H9 (cell line): ENCODE data around the gene GLDC. TPM values are rescaled to one million over a fixed set of nuclear protein-coding genes. Genes with fewer than 3 reads are reported as not detected.

Experiments
- DNase-seq: peaks from one replicate; pipeline ENCODE4 v3.0.0-alpha.2; 2017
- H2AFZ ChIP-seq: one replicate; pipeline ENCODE4 v1.6.1; 2013; ENCODE audit warnings: mild to moderate bottlenecking, low read length, control low read depth, moderate library complexity
- H2AK5ac ChIP-seq: 2 replicates; pipeline ENCODE4 v1.6.1; 2013; ENCODE audit warnings: low read length, control low read depth, mixed read lengths; ENCODE audit not compliant: insufficient read length
- H2BK120ac ChIP-seq: one replicate; pipeline ENCODE4 v1.6.1; 2013; ENCODE audit warnings: low read depth, mild to moderate bottlenecking, low read length, control low read depth, inconsistent platforms; ENCODE audit not compliant: poor library complexity, severe bottlenecking
- H2BK12ac ChIP-seq: 2 replicates; pipeline ENCODE4 v1.6.1; 2013; ENCODE audit warnings: low read length, control low read depth, mixed read lengths, low read depth; ENCODE audit not compliant: insufficient read length
- H2BK15ac ChIP-seq: 2 replicates; pipeline ENCODE4 v1.6.1; 2013; ENCODE audit warnings: low read depth, low read length, control low read depth
- H2BK20ac ChIP-seq: one replicate; pipeline ENCODE4 v1.6.1; 2013; ENCODE audit warnings: low read depth, mild to moderate bottlenecking, low read length, control low read depth, inconsistent platforms; ENCODE audit not compliant: poor library complexity, severe bottlenecking
- H2BK5ac ChIP-seq: 2 replicates; pipeline ENCODE4 v1.6.1; 2013; ENCODE audit warnings: low read length, control low read depth, mixed read lengths; ENCODE audit not compliant: insufficient read length
- H3K14ac ChIP-seq: 2 replicates; pipeline ENCODE4 v1.6.1; 2013; ENCODE audit warnings: low read length, control low read depth; ENCODE audit not compliant: insufficient read depth
- H3K18ac ChIP-seq: 2 replicates; pipeline ENCODE4 v1.6.1; 2013; ENCODE audit warnings: low read depth, mild to moderate bottlenecking, mixed read lengths, low read length, control low read depth; ENCODE audit not compliant: insufficient read length
- H3K23ac ChIP-seq: 2 replicates; pipeline ENCODE4 v1.6.1; 2013; ENCODE audit warnings: low read length, control low read depth, mixed read lengths, low read depth; ENCODE audit not compliant: insufficient read length
- H3K23me2 ChIP-seq: 2 replicates; pipeline ENCODE4 v1.6.1; 2013; ENCODE audit warnings: low read depth, mild to moderate bottlenecking, mixed read lengths, low read length, control low read depth; ENCODE audit not compliant: insufficient read length, poor library complexity, severe bottlenecking
- H3K27ac ChIP-seq: 2 replicates; pipeline ENCODE4 v1.5.1; 2013; ENCODE audit warnings: low read length, control low read depth, mixed read lengths, low read depth; ENCODE audit not compliant: insufficient read length
- H3K27me3 ChIP-seq: 2 replicates; pipeline ENCODE4 v1.6.1; 2013; ENCODE audit warnings: low read length, control low read depth, inconsistent platforms; ENCODE audit not compliant: insufficient read depth
- H3K4ac ChIP-seq: 2 replicates; pipeline ENCODE4 v1.6.1; 2013; ENCODE audit warnings: low read depth, mild to moderate bottlenecking, control low read depth, inconsistent platforms, low read length, moderate library complexity
- H3K4me1 ChIP-seq: 2 replicates; pipeline ENCODE4 v1.6.1; 2013; ENCODE audit warnings: low read length, control low read depth, inconsistent platforms; ENCODE audit not compliant: insufficient read depth
- H3K4me2 ChIP-seq: 2 replicates; pipeline ENCODE4 v1.6.1; 2013; ENCODE audit warnings: low read length, control low read depth, mixed read lengths; ENCODE audit not compliant: insufficient read length, insufficient read depth
- H3K56ac ChIP-seq: 2 replicates; pipeline ENCODE4 v1.6.1; 2013; ENCODE audit warnings: low read depth, mild to moderate bottlenecking, mixed read lengths, low read length, control low read depth; ENCODE audit not compliant: insufficient read length
- H3K79me1 ChIP-seq: 2 replicates; pipeline ENCODE4 v1.6.1; 2013; ENCODE audit warnings: low read depth, mild to moderate bottlenecking, moderate library complexity, low read length, control low read depth, inconsistent platforms; ENCODE audit not compliant: insufficient read depth, poor library complexity, severe bottlenecking
- H3K79me2 ChIP-seq: 2 replicates; pipeline ENCODE4 v1.6.1; 2013; ENCODE audit warnings: low read length, control low read depth, inconsistent platforms; ENCODE audit not compliant: insufficient read depth
- H3K9ac ChIP-seq: 2 replicates; pipeline ENCODE4 v1.6.1; 2013; ENCODE audit warnings: low read length, control low read depth, mixed read lengths; ENCODE audit not compliant: insufficient read length; ENCODE audit errors: extremely low read depth
- H3K9me3 ChIP-seq: one replicate; pipeline ENCODE4 v1.6.1; 2013; ENCODE audit warnings: low read depth, low read length, inconsistent platforms; ENCODE audit not compliant: control insufficient read depth
- H3T11ph ChIP-seq: one replicate; pipeline ENCODE4 v1.6.1; 2013; ENCODE audit warnings: mild to moderate bottlenecking, low read length, control low read depth, inconsistent platforms
- H4K20me1 ChIP-seq: one replicate; pipeline ENCODE4 v1.6.1; 2013; ENCODE audit not compliant: control insufficient read depth, insufficient read length, insufficient read depth
- H4K5ac ChIP-seq: 2 replicates; pipeline ENCODE4 v1.6.1; 2013; ENCODE audit warnings: low read depth, mild to moderate bottlenecking, mixed read lengths, low read length, control low read depth; ENCODE audit not compliant: insufficient read length
- H4K8ac ChIP-seq: replicated peaks from 2 replicates; pipeline ENCODE4 v1.6.1; 2013; ENCODE audit warnings: low read length, control low read depth, mixed read lengths, low read depth; ENCODE audit not compliant: insufficient read length
- H4K91ac ChIP-seq: 2 replicates; pipeline ENCODE4 v1.6.1; 2013; ENCODE audit warnings: low read depth, mild to moderate bottlenecking, moderate library complexity, mixed read lengths, low read length, control low read depth; ENCODE audit not compliant: insufficient read length
- H3K27ac Mint-ChIP-seq, 3 experiments: 2 replicates in 2 of 3; 3 replicates in 1 of 3; pipeline ENCODE4 v1.8.0; 2020 to 2021; ENCODE audit warnings: mixed read lengths in 3 of 3, mild to moderate bottlenecking in 1 of 3, moderate library complexity in 1 of 3
- H3K27me3 Mint-ChIP-seq: 2 replicates; pipeline ENCODE4 v1.8.0; 2021; ENCODE audit warnings: low read depth, mild to moderate bottlenecking, moderate library complexity, mixed read lengths
- H3K36me3 Mint-ChIP-seq, 3 experiments: 2 replicates in 2 of 3; 3 replicates in 1 of 3; pipeline ENCODE4 v1.8.0; 2020 to 2021; ENCODE audit warnings: low read depth in 3 of 3, mixed read lengths in 3 of 3; ENCODE audit not compliant: insufficient read depth in 1 of 3
- H3K4me1 Mint-ChIP-seq, 2 experiments: 2 replicates each; pipeline ENCODE4 v1.8.0; 2020; ENCODE audit warnings: mixed read lengths in 2 of 2
- H3K4me3 Mint-ChIP-seq, 2 experiments: 2 replicates in 1 of 2; 3 replicates in 1 of 2; pipeline ENCODE4 v1.8.0; 2020 to 2021; ENCODE audit warnings: mild to moderate bottlenecking in 2 of 2, mixed read lengths in 2 of 2, moderate library complexity in 1 of 2
- H3K9me3 Mint-ChIP-seq, 2 experiments: 2 replicates in 1 of 2; 3 replicates in 1 of 2; pipeline ENCODE4 v1.8.0; 2020; ENCODE audit warnings: mild to moderate bottlenecking in 2 of 2, mixed read lengths in 2 of 2, moderate library complexity in 1 of 2
- CTCF ChIP-seq: fragments of 200-600 bp; sonication (generic); conservative IDR thresholded peaks from 3 replicates; pipeline ENCODE4 v1.8.0; 2021; ENCODE audit warnings: antibody characterized with exemption, mild to moderate bottlenecking
- WGBS: extraction: QIAGEN DNeasy Blood & Tissue Kit; methylation state at CpG from one replicate; pipeline ENCODE4 v1.1.7; 2013; ENCODE audit warnings: missing lambda C conversion rate, low lambda C conversion rate, mixed read lengths; ENCODE audit not compliant: insufficient read length; ENCODE audit errors: extremely low coverage; 5-methylcytosine and 5-hydroxymethylcytosine counted together
- total RNA-seq: library from RNA; stranded (reverse); gene quantifications from 2 replicates; pipeline ENCODE4 v1.2.1, GENCODE V29; 2021

GLDC gene
- total RNA-seq, 1 experiment from 2014 or later, result 74.4 TPM

GRCh38 chr9:6552033-6552432 is 93.5 kb downstream of the GLDC start:
- Histone ChIP-seq H3K4me2 (no peak overlapping the region), H4K91ac (no peak overlapping the region), H3K79me2 (no peaks in the 10 kb centered on the region), H3K23ac (no peak overlapping the region), H3K18ac (no peak overlapping the region), H4K20me1 (no peaks in the 10 kb centered on the region), H2AFZ (no peak overlapping the region), H2BK120ac (no peak overlapping the region), H3T11ph (no peak overlapping the region), H3K4ac (no peak overlapping the region), H2BK15ac (no peak overlapping the region), H3K23me2 (no peaks in the 10 kb centered on the region), H3K9ac (no peak overlapping the region), H3K4me1 (no peaks in the 10 kb centered on the region), H3K9me3 (no peaks in the 10 kb centered on the region), H3K56ac (no peak overlapping the region), H4K8ac (no peak overlapping the region), H2BK5ac (no peak overlapping the region), H4K5ac (no peak overlapping the region), H2BK20ac (no peak overlapping the region), H2AK5ac (no peak overlapping the region), H3K27ac (no peak overlapping the region), H3K14ac (no peak overlapping the region), H3K79me1 (no peaks in the 10 kb centered on the region), H3K27me3 (no peaks in the 10 kb centered on the region), H2BK12ac (no peak overlapping the region)
- peak; percentile 21; the same call in 1 of the 3 replicates for TF ChIP-seq CTCF
- no peak for DNase-seq
- peaks cover 32 to 56% (median 36%) of the 10 kb centered on the region in 3 experiments; a peak in 6 of 7 replicates for H3K36me3 Mint-ChIP-seq
- no peaks in the 10 kb centered on the region for H3K9me3 Mint-ChIP-seq
- H3K27ac Mint-ChIP-seq, result no peak overlapping the region; a peak in 1 of 7 replicates
- WGBS, result no CpG with 5 or more reads among the region's 3 CpGs
- no peak overlapping the region for H3K4me3 Mint-ChIP-seq
- H3K27me3 Mint-ChIP-seq, result no peaks in the 10 kb centered on the region
- H3K4me1 Mint-ChIP-seq, result peaks cover 2 to 12% of the 10 kb centered on the region in 2 experiments; a peak in 2 of 4 replicates
